Femur (tissue), 1 donor: Measurements from ENCODE around the gene TSPAN33.
A peak's percentile ranks its signal among the peaks of the same experiment; 100 is the strongest.

Experiments
- DNase-seq: peaks from one replicate; pipeline ENCODE4 v3.0.0-alpha.2; 2017

TSPAN33 gene

DNA sequence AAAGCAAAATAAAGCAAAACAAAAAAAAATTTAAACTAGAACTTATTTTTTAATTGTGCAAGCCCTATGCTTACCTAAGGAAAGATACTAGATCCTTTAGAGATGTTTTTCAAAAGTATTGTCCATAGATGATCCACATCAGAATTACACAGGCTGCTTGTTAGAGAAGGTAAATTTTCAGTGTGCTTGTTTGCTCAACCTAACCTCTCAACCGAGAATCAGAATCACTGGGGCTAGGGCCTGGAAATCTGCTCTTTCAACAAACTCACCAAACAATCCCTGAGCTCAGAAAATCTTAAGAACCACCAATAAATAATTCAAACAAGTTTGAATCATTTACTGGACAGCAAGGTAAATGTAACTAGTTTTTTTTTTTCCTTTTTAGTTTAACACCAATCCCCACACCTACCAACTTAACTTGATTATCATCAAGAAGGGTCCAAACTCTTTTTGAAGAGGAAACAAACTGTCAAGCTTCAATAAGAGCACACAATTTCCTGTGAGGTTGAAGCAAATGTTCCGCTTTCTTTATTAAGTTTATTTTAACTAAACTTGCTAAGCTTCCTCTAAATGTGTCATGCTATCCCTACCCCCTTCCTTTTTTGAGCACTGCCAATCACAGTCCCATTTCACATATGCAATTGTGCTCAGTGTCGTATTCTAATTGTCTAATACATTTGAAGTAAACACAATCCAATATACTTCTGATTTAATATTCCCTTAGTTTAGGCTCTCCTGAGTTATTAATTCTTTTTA is 7.4 kb upstream of the TSPAN33 start:
- DNase-seq = no peak

DNA sequence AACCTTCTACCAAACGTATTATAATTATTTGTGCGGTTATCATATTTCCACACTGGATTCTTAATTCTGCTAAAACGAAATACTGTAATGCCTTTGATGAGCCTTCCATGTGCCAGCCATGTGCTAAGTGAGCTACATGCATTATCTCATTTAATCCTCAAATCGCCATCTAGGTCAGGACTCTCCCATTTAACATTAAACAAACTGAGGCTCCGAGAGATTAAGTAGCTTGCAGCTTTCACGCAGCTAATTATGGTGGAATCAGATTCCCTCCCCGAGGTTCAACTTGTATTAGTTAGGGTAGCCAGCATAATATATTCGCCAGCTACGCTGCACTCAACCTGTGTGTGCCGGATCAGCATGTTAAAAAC is 798 bp upstream of the TSPAN33 start:
- no peak for DNase-seq

DNA sequence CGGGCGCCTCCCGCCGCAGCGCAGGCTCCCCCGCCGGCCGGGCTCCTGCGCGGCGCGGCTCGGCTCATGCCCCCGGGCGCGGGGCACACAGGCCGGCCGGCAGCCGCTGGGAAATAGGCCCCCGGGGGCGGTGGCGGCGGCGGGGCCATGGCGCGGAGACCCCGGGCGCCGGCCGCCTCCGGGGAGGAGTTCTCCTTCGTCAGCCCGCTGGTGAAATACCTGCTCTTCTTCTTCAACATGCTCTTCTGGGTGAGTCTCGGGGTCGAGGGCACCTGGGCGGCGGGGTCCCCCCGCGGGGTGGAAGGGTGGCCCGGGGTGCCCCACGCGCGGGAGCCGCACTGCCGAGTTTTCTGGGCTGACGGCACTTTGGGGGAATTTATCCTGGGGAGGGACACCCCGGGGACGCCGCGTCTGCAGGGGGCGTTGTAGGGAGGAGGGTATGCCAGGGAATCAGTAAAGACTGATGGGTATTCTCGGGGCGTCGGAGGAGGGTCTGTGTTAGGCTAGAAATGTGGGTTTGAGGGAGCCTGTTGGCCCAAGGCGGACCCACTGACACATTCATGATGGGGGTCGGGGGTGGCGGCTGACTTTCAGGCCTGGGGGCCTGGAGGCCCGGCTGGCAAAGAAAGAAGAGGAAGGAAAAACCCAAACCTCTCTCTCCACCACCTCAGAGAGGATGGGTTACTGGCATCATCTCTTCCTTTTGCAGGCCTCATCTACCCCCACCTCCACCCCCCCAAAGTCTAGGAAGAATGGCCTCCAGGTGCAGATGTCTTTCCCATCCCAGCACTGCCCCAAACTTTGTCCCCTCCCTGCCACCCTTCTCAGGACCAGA is 544 bp downstream of the TSPAN33 start:
- DNase-seq = no peak

DNA sequence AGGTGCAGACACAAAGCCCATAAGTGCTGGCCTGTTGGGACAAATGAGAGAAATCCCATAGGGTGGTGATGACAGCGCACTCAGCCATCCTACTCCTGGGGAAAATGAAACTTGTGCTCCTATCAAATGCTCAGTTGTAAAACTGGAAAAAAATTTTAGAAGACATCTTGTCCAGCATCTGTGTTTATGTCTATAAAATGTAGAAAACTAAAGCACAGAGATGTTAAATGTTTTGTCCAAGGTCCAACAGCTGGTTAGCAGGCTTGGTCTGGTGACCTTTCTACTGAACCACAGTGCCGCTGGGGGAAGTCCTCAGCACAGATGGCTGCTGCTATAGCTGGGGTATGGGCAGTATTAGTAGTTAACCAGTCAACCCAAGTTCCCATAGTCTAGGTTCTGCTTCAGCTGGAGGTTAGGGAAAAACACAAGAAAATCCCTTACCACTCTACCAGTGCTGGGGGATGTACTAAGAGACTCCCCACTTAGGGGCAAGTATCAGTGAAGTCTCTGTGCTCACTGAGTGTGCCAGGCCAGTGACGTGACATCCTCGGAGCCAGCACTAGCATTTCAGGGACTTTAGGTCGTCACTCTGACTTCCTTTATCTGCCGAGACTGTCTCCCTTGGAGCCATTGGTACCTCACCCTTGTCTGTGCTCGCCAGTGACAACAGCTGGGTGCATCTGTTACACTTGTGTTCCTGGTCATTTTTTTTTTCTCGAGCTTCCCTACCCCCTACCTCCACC is 1.9 kb downstream of the TSPAN33 start:
- no peak for DNase-seq

DNA sequence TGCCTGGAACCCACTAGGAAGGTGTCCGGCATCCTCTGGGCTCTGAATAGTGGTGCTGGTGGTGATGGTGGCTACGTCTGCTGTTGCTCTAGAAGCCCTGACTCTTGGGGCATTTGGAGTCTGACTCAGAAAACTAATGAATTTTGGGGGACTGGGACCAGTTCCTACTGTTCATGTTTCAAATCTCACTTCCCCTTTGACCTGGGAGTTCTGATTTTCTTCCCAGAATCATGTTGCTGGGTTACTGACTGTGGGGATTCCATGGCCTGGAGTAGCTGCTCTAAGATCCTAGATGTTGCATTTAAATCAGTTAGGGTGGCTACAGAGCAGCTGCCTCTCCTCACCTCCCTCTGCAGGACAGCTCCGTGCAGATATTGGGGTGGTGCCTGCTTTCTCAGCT is 3.2 kb downstream of the TSPAN33 start:
- DNase-seq = no peak

DNA sequence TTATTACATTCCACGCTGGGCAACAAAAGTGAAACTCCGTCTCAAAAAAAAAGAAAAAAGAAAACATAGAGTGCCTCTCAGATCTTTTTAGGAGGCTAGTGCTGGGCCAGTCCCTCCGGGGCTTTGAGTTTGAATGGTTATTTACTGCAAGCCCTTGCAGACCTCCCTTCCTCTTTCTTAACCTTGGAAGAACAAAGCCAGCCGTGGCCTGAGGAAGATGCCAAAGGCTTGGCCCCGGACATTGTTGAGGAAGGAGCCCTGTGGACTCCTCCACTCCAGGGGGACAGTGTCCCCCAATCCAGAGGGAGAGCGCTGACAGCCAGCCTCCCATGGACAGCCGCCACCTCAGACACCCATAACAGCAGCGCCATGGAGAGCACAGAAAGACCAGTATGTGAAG is 5.0 kb downstream of the TSPAN33 start:
- DNase-seq = no peak

DNA sequence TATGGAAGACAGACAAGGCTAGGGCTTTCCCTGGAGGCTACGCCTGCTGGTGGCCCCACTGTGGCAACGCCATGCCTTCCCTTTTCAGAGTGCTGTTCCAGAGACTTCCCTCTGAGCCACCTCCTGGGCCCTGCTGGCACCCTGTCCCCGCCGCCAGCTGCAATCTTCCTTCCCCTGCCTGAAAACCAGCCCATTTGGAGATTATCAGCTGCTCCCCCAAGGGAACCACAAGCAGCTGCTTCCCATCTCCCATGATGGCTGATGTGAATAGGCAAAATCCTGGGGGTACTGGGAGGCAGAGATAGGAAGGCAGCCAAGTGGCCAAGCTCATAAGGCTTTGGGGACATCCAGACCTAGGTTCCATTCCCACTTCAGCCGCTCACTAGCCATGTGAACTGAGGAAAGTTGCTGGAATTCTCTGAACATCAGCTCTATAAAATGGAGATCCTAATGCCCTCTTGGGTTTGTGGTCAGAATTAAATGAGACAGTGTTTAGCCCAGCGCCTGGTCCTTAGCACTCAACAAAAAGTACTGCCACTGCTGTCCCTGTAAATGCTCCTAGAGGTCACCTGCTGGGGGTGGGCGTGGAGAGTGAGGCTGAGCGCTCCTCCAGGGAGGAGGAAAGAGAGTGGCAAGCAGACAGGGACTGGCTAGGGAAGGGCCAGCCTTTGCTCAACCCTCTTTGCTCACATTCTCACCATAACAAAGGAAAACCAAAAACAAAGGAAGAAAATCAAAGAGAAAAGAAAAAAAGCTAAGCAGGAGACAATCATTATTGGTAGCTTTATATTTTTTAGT is 5.9 kb downstream of the TSPAN33 start:
- DNase-seq = peak; percentile 52

DNA sequence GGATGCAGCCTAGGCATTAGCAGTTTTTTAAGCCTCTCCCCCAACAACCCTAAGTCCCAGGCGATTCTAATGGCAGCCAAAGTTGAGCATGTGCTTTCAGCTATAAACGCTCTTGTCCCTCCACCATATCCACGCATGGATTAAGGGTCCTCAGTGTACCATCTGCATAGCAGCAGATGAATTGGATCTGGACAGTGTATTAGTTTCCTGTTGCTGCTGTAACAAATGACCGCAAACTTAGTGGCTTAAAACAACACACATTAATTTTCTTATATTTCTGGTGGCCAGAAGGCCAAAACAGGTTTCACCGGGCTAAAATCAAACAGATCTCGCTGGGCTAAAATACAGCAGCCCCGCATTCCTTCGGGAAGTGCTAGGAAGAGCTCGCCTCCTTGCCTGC is 13.1 kb downstream of the TSPAN33 start:
- no peak for DNase-seq

DNA sequence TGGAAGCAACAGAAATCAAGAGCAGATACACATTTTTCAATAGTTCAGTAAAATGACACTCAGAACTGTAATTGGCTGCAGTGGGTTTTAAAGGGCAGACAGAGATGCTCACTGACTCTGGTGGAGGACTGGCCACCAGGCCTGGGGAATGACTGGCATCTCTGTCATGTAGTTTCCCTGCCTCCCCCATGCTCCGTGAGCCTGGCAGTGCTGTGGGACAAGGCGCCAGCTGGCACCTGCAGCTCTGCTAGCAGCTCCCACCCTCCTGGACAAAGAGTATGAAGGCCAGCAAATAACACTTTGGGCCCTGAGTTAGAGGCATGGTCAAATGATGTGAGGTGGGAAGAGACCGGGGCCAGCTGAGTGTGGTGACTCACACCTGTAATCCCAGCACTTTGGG is 15.0 kb downstream of the TSPAN33 start:
- no peak for DNase-seq

DNA sequence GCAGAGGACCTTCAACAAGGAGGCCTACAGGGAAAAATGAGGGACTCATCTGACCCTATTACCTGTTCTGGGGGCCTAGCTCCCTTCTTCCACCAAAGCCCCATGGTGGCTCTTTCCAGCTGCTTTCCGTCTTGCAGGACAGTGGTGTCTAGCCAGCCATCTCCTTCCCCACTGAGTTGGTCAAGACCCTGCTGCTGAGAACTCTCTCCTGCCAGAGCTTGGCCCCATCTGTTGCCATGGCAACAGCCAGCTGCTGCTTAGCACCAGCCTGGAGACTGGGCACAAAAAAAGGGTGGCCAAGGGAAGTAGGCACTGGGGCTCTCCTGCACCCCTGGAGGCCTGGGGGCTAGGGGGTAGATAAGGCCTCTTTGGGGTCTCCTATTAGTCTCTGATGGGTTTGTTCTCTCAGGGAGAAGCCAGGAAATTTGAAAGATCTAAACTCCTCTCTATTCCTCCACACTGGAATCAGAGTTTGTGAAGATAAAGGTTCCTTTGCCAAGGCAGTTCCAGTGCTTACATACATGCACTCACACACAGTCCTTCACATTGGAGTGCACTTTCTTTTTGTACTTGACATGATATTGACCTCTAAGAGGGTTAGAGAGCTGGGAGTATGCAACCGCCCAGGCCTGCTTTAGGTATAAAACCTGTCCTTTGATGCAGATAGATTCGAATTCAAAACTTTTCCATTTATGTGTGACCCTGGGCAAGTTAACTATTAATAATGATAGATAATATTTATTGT is 15.8 kb downstream of the TSPAN33 start:
- DNase-seq = no peak

DNA sequence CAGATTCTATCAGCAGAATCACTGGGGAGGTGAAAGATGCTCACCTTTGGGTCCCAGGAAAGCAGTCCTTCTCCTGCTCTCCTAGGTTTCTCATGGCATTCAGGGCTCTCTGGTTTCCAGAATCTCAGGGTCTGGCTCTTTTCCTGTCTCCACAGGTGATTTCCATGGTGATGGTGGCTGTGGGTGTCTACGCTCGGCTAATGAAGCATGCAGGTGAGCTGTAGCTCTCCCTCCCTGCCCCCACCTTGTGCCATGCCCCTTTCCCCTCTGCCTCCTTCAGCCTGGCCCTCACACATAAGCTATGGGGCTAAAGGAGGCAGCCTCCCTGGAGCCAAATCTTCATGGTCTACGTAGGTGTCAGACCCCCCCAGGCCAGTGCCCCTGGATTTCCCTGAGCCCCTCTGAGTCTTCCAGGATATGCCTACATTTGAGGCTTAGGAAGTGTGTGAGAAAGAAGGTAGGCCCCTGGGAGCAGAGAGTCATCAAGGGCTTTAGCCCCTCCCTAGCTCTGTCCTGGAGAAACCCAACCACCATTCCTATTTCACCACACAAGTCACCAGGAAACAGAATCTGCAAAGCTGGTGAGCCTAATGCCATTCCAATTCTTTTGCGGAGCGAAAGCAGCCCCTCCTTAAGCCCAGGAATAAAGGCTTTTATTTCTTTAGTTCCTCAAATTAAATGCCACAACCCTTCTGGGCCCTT is 17.2 kb downstream of the TSPAN33 start:
- DNase-seq = no peak

DNA sequence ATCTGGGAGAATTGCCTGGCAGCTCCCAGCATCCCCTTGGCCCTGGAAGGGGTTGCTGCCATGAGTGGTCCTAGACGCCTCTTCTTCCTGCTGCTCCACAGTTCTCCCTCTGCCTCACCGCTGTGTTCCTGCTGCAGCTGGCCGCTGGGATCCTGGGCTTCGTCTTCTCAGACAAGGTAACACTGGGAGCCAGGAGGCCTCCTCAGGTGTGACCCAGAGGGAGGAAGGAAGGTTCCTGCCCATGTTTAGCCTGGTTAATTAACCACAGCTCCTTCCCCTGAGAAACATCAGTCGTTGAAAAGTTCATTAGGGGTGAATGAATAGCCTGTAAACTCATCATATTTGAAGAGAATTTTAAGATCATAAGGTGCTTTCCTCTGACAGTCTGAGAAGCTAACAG is 18.2 kb downstream of the TSPAN33 start:
- no peak for DNase-seq

DNA sequence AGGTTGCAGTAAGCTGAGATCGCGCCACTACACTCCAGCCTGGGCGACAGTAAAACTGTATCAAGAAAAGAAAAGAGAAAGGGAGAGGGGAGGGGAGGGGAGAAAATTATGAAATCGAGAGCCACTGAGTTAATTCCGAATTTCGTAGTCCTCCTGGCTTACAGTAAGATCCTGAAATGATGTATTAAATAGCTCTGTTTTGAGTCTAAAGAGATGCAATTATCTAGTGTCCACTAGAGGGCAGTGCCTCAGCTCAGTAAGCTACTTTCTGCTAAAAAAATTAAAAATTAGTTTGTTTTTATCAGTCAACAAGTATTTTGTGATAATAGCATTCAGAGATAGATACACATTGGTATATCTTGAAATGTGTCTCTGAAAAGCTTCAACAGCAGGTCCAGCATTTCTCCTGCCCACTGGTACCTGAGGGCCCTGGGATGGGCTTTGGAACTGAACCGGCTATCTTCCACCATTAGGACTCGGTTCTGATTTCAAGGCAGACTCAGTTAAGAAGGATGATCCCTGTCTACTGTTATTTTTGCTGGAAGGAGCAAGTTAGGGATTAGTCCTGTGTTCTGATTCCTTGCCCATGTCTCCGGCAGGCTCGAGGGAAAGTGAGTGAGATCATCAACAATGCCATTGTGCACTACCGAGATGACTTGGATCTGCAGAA is 19.5 kb downstream of the TSPAN33 start:
- no peak for DNase-seq

DNA sequence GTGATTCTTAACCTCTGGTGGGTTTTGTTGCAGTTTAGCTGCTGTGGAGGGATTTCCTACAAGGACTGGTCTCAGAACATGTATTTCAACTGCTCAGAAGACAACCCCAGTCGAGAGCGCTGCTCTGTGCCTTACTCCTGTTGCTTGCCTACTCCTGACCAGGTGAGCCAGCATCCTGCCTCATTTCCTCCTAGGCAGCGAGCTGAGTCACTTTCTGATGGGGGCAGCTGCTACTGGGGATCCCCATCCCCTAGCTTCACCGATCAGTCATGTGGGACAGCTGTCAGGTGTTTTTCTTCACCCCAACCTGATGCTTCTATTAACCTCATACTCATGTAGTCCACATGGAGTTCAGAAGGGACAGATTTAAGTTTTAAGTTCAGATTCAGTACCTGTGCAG is 22.2 kb downstream of the TSPAN33 start:
- DNase-seq = no peak

DNA sequence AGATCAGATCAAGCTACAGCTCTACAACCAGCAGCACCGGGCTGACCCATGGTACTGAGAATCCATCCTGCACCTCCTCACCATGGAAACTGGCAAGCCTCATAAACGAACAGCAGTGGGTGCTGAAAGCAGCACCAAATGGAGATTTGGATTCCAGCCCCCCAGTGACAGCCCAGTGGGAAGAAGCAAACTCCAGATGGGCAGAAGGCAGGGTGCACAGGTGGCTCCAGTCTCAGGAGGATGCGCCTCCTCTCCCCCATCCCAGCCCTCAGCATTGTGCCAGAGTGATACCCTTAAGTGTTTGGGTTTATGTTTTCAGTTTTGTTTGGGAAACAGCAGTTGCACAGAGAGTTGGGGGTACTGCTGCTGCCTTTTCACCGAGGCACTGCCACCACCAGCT is 23.3 kb downstream of the TSPAN33 start:
- DNase-seq = no peak

DNA sequence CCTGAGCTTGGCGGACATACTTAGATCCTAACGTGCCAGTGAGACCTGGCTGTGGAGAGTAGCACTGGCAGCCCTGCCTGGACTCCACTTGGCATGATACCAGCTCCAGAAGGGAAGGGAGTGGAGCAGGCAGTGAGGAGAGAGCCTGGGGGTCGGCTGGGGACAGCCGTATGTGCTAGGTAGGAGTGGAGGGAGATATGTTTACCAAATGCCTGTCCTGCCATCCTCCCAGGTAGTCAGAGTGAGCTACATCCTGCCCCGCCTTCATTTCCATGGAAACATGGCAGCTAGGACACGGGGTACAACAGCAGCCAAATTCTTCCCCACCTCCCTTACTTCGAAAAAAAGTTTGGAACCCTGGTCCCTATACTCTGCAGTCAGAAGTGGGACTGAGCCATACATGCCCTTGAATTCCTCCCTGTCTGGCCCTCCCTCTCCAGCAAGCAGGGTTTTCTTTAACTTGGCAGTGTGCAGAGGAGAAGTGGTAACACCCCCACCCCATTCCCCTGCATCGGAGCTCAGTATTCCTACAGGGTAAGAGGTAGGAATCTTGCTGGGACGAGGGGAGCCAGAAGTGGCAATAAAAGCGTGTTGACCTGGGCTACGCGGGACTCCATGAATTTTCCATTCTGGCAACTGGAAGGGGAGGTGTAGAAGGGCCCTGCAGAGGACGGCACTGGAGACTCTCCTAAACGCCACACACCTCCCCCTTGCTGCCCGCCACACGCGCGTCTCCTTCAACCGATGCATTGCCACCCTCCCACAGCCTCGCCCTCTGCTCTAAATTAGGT is 23.9 kb downstream of the TSPAN33 start:
- DNase-seq = peak; percentile 66

DNA sequence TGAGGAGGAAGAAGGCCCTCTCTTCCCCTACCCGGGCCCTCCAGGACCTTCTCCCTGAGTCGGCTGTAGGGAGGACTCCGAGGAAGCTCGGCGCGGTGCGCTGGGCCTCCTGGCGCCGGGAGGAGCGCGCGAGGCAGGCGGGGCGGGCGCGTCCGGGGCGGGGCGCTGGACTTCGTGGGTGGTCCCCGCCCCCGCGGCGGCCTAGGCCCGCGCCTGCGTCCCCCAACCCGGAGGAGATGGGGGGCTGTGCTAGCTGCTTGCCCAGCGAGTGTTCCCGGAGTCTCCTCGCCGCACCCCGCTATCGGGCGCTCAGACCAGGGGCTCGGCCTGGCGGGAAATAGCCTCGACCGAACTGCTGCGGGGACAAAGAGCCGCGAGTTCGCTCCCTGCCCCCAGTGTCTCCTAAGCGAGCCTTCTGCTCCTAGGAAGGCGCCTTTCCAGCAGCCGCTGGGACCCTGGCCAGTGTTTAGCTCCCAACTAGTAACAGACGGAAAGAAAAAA is 24.7 kb downstream of the TSPAN33 start:
- peak; percentile 76 for DNase-seq

DNA sequence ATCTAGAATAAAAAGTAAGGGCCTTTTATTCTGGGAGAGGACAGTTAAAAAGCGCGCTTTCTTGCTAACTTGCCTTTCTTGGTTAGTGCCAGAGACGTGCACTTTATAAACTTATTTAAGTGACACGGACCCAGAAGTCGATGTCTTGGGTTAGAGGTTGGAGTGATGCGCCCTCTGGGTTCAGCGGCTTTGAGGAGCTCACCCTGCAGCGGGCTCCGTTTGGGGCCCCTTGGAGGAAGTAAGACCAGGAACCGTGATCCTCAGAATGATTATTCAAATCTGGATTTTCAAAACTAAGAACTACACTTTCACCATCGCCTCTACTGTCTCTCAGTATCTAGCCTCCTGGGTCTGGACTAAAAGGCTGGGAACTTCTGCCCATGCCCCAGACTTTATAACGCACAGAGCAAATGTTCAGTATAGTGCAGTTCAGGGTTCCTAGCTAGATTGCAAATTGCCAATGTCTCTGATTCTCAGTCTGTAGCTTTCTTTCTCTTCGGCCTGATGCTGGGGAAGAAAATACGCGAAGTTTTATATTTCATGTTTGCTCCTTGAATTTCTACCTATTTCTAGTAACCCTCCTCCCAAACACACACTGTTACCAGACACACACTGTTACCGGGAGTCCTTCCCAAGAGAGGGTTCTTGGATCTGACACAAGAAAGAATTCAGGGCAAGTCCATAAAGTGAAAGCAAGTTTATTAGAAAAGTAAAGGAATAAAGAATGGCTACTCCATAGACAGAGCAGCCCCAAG is 25.4 kb downstream of the TSPAN33 start:
- no peak for DNase-seq

DNA sequence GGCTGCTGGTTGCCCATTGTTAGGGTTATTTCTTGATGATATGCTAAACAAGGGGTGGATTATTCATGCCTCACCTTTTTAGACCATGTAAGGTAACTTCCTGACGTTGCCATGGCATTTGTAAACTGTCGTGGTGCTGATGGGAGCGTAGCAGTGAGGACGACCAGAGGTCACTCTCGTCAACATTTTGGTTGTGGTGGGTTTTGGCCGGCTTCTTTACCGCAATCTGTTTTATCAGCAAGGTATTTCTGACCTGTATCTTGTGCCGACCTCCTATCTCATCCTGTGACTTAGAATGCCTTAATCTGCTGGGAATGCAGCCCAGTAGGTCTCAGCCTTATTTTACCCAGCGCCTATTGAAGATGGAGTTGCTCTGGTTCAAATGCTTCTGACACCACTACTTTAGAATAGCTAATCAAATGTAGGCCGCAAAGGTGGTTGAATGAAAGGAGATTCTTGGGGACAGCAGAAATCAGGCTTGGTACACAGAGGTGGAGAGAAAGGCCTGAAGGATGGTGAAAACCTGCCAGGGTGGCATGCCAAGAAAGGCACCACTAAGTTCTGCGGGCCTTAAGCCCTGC is 26.0 kb downstream of the TSPAN33 start:
- DNase-seq = no peak
